ENCODE measurements around the gene SUN2.

GRCh38 chr22:38713921-38714320, 41.9 kb downstream of the SUN2 start:
- no peak for TF ChIP-seq FOS (IDR thresholded peaks at IDR 0.05; ENCODE audit: borderline replicate concordance, extremely low read depth, insufficient read length)
- no peak for TF ChIP-seq YBX1 (IDR thresholded peaks at IDR 0.05)
- TF ChIP-seq CTCF (IDR thresholded peaks at IDR 0.05 in 2 of 3, conservative IDR thresholded peaks at IDR 0.05 in 1 of 3; ENCODE audit: control insufficient read depth in 2 of 3, extremely low read depth in 1 of 3, insufficient read depth in 1 of 3, low read depth in 3 of 3, low read length in 3 of 3) = no peak
- TF ChIP-seq SUZ12 (IDR thresholded peaks at IDR 0.05; ENCODE audit: unreplicated experiment) = no peak
- TF ChIP-seq SP1 (IDR thresholded peaks at IDR 0.05; ENCODE audit: low read depth, low read length) = no peak
- no peak for TF ChIP-seq REST (IDR thresholded peaks at IDR 0.05; ENCODE audit: low read depth, low read length)
- no peak for TF ChIP-seq E4F1 (IDR thresholded peaks at IDR 0.05; ENCODE audit: borderline replicate concordance, partially characterized antibody)
- no peak for TF ChIP-seq SKIL (IDR thresholded peaks at IDR 0.05; ENCODE audit: low read depth, poor library complexity, severe bottlenecking)
- TF ChIP-seq GATAD2B (conservative IDR thresholded peaks at IDR 0.05; ENCODE audit: low read depth) = no peak
- TF ChIP-seq NFXL1 (IDR thresholded peaks at IDR 0.05; ENCODE audit: borderline replicate concordance) = no peak
- TF ChIP-seq TCF12 (IDR thresholded peaks at IDR 0.05; ENCODE audit: low read depth, low read length) = no peak
- no peak for TF ChIP-seq FOXM1 (IDR thresholded peaks at IDR 0.05; ENCODE audit: low read depth, low read length)

All from GM12878 (cell line).